ENCODE results near the gene SORCS2. TPM values are rescaled to one million over a fixed set of nuclear protein-coding genes. Genes with fewer than 3 reads are reported as not detected.

SORCS2 gene
- total RNA-seq, 4 donors from 2014 or later, result 0.48 to 1.8 (median 0.68) TPM; not detected in 1

- no peaks in the 10 kb centered on the region for H3K36me3 ChIP-seq
- in situ Hi-C loops (cut with MboI; ENCODE audit: low pct_ligation_motif_present in 1 of 4, low pct_unique_long_range_greater_than_20kb in 1 of 4, low sequenced_read_pairs in 3 of 4), result no loop called here
- no peak overlapping the region for H3K4me3 ChIP-seq
- 55 to 73% methylated on average over 3 of the region's 3 CpGs for WGBS, 2 donors (ENCODE audit: low coverage in 1 of 2)
- no peak for TF ChIP-seq POLR2AphosphoS5 (IDR thresholded peaks at IDR 0.05)
- no peak for TF ChIP-seq EP300 (IDR thresholded peaks at IDR 0.05; ENCODE audit: low read depth)
- TF ChIP-seq POLR2A (IDR thresholded peaks at IDR 0.05), result no peak
- no peak for TF ChIP-seq CTCF (IDR thresholded peaks at IDR 0.05)
- no peaks in the 10 kb centered on the region for H3K27me3 ChIP-seq
- no peaks in the 10 kb centered on the region for H3K9me3 ChIP-seq
- H3K27ac ChIP-seq, result no peak overlapping the region
- intact Hi-C loops (cut with DNase I; ENCODE audit: low total_unique reads), result no loop called here
- H3K4me1 ChIP-seq, result no peaks in the 10 kb centered on the region
- no peak for DNase-seq
Observed at GRCh38 chr4:7585768-7586167, 393.4 kb downstream of the SORCS2 start.

DNA sequence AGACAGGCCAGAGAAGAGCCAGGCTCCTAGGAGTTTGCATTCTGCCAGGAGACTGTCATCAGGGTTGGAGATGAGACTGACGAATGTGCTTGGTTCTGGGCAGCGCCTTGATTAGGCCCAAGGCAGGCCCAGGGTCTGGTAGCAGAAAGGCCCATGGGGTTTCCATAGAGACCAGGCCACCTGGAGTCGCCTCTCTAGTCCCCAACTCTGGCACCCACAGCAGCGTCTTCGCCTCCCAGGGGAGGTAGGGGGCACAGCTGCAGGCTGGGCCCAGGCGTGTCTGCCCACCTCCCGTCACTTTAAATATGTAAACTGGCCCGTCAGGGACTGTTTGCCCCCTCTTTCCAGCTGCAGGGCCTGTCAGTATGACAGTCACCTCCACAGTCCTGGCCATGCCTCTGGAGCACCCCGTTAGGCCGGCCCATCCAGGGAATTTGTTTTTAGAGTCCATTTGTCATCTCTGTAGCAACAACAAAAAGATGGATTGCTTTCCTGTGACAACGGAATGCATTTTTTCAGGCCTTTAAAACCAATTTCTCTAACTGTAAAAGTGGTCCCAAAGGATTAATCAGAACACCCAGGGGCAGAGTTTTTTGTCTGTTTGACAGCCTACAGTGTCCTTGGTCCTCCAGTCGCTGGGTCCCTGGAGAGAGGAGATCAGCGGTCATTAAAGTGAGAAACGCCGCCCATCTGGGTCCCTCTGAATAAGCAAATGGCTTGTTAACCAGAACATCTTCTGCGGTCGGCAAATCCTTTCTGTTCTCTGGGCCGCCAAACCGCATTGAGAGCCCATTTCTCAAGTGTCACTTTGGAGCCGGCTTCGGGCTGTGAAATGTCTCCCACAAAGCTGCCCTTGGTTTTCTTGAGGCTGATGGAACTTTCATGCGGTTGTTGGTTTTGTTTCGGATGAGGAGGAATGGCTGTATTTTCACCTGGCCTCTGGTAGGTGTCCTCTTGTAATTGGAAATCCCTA, 395.4 kb downstream of the SORCS2 start:
- intact Hi-C loops (cut with DNase I; ENCODE audit: low total_unique reads) (no loop called here), in situ Hi-C loops (cut with MboI; ENCODE audit: low pct_ligation_motif_present in 1 of 4, low pct_unique_long_range_greater_than_20kb in 1 of 4, low sequenced_read_pairs in 3 of 4) (no loop called here)
- WGBS, 2 donors (ENCODE audit: low coverage in 1 of 2), result 80% methylated on average over 3 to 23 of the region's 23 CpGs
- Histone ChIP-seq H3K27ac (no peak overlapping the region), H3K4me3 (no peak overlapping the region), H3K4me1 (no peaks in the 10 kb centered on the region), H3K9me3 (no peaks in the 10 kb centered on the region), H3K27me3 (no peaks in the 10 kb centered on the region), H3K36me3 (no peaks in the 10 kb centered on the region)
- TF ChIP-seq POLR2AphosphoS5 (IDR thresholded peaks at IDR 0.05) (no peak), CTCF (IDR thresholded peaks at IDR 0.05) (no peak), EP300 (IDR thresholded peaks at IDR 0.05; ENCODE audit: low read depth) (no peak), POLR2A (IDR thresholded peaks at IDR 0.05) (no peak)
- no peak for DNase-seq

DNA sequence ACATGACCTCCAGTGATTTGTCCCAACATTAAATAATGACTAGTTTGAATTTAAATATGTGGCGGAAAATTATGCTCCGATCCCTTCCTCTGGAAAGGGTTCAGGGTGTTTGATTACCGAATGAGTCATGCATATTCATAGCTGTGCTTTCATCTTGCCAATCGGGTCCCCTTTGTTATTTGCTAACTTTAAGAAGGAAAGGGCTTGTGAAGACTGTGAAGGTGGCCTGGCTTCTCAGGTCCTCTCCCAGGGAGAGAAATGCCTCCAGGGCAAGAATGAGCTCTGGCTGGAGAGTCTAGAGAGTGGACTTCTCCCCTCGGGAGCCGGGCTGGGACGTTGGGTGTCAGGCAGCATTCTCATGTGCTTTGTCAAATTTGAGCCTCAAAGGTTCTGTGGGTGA, 397.9 kb downstream of the SORCS2 start:
- WGBS, 2 donors (ENCODE audit: low coverage in 1 of 2), result 62 to 68% methylated on average over 5 to 7 of the region's 7 CpGs

More for the DNA sequence above, 397.9 kb downstream of the SORCS2 start:
- Histone ChIP-seq H3K27ac (no peak overlapping the region), H3K4me1 (no peaks in the 10 kb centered on the region), H3K4me3 (no peak overlapping the region), H3K36me3 (no peaks in the 10 kb centered on the region), H3K27me3 (no peaks in the 10 kb centered on the region), H3K9me3 (no peaks in the 10 kb centered on the region)
- TF ChIP-seq POLR2AphosphoS5 (IDR thresholded peaks at IDR 0.05), result no peak
- no peak for TF ChIP-seq POLR2A (IDR thresholded peaks at IDR 0.05)
- no peak for TF ChIP-seq CTCF (IDR thresholded peaks at IDR 0.05)
- no peak for TF ChIP-seq EP300 (IDR thresholded peaks at IDR 0.05; ENCODE audit: low read depth)
- in situ Hi-C loops (cut with MboI; ENCODE audit: low pct_ligation_motif_present in 1 of 4, low pct_unique_long_range_greater_than_20kb in 1 of 4, low sequenced_read_pairs in 3 of 4), result no loop called here
- intact Hi-C loops (cut with DNase I; ENCODE audit: low total_unique reads), result no loop called here
- no peak for DNase-seq
